ENCODE measurements around the gene PIGO.
A peak's percentile ranks its signal among the peaks of the same experiment; 100 is the strongest.

DNA sequence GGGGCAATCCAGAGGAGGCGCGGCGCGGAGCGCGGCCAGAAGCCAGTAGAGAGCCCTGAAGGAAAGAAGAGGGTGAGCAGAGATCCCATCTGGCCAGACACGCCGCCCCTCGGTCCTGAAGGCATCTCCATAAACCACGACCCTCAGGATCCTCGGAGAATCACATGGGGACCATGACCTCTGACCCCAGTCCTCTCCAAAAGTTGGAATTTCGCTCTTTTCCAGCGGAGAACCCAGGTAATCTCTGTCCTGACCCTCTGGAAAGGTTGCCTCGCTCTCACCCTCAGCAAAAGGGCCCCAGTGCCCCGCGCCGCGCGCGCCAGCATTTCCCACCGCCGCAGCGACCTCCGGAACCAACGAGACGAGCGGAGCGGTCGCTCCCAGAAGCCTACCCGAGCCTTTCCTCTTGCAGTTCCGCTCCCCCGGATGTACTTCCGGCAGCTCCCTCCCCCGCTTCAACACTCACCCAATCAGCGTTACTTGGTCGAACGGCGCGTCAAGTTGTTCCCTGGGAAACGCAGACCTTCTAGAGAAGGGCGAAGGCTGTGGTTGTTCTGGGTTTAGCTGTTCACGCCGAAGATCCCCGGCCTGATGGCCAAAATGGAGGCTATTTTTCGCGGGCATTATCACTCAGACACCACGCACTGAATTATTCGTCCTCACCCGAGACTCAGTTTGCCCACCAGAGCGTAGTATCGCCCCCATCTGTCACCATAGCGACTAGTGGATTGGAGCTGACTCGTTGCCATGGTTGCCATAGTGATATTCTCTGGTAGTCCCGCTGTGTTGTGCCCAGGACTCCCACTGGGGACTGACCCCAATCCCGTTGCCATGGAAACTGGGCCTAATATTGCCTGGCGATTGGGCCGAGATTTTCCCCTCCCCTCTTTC lies 6.6 kb upstream of the PIGO start, which contains the start of gene STOML2:
- TF ChIP-seq CTCF (IDR thresholded peaks at IDR 0.05) (peak in 2 of 7 experiments; percentile 16 to 19), POLR2A (IDR thresholded peaks at IDR 0.05) (peak; percentile 30 to 86 (median 81))

All from body of pancreas (tissue), 4 donors.